RKO (cell line): ENCODE results near the gene SH3RF3.

ENCODE experiments used
- DNase-seq: peaks from one replicate; pipeline ENCODE4 v3.0.0-alpha.2; 2016; ENCODE audit warnings: low spot score

SH3RF3 gene

DNA sequence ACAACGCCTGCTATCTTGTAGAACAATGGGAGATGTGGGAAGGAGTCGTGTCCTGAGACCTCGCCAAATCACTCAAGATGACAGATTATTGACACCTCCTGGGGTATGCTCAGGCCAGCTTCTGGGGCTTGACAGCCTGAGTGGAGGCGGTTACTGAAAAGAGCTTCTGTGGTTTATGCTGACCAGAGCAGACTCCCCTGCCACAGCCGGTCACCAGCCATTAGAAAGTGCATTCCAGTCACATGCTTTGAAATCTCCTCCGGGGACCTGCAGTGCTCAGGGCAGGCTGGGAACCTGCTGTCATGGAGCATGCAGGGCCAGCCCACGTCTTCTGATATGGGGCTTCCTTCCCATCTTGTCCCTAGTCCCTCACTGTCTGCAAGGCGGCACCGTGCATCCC lies 268.9 kb downstream of the SH3RF3 start:
- no peak for DNase-seq

DNA sequence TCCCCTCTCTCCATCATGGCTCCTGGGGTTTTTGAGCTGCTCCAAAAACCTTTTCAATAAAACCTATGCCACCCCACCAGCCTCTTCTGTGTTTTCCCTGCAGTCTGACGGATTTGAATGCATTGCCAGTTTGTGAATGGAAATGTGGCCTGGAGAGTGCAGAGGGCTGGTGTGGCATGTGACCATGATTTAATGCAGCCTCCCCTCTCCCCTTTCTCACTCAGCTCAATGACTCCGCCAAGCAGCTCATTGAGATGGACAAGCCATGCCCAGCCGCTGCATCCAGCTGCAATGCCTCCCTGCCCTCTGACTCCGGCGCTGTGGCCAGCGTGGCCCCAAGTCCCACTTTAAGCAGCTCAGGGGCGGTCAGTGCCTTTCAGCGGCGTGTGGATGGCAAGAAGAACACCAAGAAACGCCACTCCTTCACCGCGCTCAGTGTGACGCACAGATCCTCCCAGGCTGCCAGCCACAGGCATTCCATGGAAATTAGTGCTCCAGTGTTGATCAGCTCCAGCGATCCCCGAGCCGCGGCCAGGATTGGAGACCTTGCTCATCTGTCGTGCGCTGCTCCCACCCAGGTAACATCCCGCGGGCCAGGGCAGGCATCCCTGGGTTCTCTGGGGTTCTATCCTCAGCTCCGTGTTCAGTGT lies 269.5 kb downstream of the SH3RF3 start:
- DNase-seq: no peak

DNA sequence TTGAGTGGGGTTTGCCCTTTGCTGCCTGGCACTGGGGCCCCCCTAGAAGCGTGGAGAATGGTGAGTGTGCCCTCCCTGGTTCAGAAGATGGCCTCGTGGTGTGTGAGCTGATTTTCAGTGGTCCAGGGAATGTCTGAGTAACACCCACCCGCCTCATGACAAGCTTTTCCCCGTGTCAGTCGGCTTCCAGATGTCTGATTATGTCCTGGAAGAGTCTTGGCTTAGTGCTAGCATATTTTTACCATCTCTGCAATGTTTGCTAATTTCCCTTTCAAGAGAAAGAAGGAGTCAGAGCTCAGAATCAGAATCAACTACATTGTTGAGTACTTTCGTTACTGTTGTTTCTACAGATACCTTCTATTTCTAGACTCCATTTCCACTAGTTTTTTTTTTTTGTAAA lies 270.1 kb downstream of the SH3RF3 start:
- DNase-seq: no peak

DNA sequence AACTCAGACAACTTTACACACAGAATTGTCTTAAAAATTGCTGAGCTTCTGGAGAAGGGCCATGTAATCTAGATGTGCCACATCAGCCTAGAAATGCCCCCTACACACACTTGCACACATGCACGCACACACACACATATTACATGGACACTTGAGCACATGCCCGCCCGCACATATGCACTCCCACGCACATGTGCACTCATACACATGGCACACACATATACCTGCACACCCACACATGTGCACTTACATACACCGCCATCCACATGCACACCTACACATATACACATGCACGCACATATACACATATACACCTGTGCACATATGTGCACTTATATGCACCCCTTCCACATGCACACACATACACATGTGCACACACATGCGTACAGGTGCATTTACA lies 271.1 kb downstream of the SH3RF3 start:
- no peak for DNase-seq

DNA sequence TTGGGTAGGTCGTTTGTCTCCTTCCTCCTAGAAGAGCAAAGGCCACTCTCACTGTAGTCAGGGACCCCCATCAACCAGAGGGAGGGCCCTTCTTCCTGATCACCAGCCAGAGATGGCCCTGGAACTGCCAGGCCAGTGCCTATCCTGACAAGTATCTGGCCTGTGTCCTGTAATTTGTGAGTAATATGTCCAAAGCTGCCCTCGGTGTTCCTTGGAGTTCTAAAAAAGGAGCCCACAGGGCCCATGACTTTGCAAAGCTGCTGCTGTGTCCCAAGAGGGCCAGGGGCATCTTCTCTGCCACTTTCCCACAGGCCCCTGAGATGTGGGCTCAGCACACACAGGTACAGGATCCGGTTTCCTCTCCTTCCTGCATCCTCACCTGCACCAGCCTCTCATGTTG lies 272.4 kb downstream of the SH3RF3 start:
- DNase-seq: no peak

DNA sequence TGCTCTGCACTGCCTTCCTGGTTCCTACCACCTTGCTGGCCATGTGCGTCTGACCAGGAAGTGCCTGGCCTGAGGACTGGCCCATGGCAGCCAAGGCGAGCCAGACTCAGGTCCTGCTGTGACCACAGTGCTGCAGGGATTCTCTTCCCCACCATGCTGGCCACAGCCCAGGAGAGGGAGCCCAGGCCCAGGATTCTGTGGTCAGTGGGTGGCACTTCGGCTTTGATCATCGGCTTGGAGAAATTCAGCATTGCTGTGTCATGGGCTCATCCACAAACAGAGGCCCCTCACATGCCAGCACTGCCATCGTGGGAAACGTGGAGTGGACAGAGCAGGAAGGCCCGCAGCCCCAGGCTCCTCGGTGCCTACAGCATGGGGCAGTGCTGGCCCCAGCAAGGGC lies 273.2 kb downstream of the SH3RF3 start:
- no peak for DNase-seq

DNA sequence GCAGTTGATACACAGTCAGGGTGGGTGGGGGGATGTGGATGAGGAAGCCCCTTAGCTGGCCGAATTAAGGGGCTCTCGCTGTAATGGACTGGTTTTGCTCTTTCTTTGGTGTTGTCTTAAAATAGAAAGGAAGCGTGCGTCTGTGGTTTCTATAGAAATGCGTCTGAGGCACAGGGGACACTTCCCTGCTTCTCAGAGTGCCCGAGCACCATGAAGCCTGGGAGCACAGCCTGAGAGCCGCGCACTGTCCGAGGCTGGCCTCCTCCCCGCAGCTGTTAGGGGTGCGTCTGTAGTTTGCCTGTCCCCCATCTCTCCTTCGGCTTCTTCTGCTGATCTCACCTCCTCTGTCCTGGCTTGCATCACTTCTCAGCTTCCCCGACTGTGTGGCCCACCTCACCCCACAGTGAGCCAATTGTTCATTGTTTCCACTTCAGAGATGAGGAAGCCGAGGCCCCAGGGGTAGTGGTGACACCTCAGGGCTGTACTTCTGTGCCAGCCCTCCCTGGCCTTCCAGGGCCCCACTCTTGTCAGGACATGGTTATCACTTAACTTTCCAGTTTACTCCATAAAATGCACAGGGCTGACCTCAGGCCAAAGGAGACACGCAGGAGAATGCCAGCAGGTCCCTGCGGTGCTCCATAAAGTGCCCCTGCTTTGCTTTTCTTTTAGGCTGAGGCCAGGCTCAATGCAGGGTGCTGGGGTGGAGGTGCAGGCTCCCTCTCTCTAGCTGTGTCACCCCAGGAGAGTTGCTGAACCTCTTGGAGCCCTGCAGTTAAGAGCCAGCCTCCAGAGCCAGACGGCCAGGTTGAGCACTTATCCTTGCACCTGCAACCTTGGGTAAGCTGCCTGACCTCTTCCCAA lies 274.2 kb downstream of the SH3RF3 start:
- no peak for DNase-seq

DNA sequence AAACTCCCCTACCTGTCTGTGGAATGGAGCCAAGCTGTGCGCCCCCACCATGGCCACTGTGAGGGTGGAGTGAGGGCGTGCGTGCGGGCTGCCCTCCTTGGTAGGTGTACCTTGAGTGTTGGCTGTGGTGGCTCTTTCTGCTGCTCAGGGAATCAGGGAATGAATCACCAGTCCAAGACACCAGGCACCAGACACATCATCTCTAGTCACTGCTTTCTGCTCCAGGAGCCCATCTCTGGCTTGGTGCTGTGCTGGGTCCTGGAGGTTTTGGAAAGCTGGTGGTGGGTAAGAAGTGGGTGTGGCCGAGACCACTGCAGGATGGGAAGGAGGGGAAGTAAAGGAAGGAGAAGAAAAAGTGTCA lies 274.8 kb downstream of the SH3RF3 start:
- DNase-seq: no peak

DNA sequence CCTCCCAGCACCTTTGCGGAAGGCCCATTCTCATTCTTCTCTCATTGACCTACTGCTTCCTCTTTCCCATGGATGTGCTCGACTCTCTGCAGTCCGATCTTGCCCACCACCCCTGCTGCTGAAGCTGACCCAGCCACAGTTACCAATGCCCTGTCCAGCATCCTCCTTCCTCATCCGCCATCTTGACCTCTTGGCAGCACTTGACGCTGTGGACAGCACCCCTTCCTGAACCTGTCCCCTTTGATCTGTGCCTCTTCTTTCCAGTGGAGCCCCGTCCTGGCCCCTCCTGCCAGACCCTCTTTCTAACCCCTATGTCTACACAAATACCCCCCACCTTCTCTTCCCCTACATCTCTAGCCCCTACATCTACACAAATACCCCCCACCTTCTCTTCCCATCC lies 275.7 kb downstream of the SH3RF3 start:
- DNase-seq: no peak

DNA sequence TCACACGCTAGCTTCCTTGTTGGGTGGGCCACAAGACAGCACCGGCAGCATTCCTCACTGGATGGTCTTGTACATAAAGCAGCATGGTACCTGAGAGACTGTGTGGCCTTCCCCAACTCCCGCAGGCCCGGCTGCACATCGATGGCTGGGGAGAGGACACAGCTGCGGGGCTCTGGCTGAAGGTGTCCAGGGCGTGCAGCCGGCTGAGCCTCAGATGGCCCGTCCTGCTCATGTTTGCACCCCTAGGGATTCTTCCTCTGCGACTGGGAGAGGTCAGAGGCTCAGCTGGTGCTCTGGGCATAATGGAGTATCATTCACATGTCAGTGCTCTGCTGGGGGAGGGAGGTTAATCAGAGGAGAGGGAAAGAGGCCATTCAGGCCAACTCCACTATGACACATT lies 276.9 kb downstream of the SH3RF3 start:
- DNase-seq: no peak

DNA sequence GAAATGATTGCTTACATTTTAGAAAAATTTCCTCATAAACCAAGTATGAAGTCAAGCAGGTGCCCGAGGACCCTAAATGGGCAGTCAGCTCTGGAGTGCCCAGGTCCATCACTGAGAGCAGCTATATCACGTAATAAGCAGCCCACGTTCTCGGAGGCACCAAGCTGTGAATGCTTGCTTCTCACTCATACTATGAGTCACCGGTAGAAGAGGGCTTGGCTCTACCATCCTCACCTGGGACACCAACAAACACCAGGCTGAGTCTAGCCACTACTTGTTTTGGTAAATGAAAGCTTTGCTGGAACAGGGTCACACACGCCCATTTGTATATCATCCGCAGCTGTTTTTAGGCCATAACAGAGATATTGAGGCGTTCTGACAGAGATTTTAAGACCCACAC lies 277.3 kb downstream of the SH3RF3 start:
- DNase-seq: no peak

DNA sequence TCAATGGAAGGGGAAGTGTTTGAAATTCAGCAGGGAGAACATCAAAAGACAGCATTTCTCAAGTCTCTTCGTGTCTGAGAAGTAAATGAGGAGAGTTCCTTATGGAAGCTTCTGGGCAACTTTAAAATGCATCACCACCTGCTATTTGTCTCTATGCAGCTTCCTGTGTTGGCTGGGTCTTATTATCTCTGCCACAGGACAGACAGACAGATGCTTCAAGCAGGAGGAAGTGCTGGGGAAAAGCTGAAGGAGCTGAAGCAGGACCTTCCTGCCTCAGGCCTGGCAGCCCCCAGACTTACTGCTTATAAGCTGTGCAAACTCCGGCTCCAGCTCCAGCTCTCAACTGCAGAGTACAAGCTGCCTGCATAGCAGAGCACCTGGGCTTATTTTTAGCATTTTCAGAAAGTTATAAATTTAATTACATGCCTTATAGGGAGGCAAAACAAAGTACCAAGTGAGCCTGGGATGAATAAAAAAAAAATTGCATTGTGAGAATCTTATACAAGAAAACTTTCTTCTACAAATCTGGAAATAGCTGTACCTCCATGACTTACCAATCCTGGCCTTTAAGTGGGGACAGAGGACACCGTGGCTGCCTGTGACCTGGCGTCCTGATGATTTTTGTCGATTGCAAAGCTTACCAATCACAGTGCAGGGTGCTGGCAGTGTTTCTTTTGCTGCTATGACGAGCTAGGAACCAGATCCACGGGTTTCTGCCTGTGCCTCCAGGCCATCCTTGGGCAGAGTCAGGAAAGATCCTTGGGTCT lies 278.5 kb downstream of the SH3RF3 start:
- no peak for DNase-seq

DNA sequence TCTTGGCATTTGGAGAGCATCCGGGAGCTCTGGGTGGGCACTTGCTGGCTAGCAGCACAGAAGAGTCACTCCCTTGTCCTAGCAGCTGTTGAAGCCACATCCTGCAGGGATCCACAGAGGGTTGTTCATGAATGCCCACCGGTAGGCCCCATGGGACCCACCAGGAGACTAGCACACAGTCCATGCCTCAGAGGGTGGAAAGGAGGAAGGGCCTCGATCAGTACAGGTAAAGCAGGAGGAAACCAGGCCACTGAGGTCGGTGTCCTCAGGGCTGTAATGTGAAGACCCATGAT lies 279.0 kb downstream of the SH3RF3 start:
- DNase-seq: no peak

DNA sequence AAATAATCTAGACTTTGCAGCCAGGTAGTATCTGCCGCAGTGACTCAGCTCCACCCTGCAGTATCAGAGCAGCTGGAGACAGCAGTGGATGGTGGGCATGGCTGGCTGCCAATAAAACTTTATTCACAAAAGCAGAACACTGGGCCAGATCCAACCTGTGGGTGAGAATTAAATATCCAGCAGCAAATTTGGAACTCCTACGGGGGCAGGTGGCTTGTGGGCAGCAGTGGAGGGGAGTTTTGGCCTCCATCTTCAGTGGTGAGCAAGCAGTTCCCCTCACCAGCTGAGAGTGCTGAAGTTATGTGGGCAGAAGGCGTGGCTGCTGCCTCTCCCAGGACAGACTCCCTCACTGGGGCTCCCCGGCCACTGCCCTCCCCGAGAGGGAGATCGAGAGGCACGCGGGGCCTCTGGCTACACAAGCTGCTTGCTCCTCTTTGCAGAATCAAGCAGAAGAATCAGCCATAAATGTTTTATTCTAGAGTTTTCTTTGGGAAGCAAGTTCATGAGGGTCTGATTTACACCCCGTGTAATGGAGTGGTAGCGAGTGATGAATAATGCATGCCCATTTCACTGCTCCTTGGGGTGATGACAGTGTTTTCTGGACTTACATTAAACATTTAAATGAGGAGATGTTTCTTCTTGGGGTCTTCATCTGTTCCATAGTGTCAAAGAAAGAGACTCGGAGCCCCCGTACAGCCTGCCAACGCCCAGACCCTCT lies 280.5 kb downstream of the SH3RF3 start:
- no peak for DNase-seq

DNA sequence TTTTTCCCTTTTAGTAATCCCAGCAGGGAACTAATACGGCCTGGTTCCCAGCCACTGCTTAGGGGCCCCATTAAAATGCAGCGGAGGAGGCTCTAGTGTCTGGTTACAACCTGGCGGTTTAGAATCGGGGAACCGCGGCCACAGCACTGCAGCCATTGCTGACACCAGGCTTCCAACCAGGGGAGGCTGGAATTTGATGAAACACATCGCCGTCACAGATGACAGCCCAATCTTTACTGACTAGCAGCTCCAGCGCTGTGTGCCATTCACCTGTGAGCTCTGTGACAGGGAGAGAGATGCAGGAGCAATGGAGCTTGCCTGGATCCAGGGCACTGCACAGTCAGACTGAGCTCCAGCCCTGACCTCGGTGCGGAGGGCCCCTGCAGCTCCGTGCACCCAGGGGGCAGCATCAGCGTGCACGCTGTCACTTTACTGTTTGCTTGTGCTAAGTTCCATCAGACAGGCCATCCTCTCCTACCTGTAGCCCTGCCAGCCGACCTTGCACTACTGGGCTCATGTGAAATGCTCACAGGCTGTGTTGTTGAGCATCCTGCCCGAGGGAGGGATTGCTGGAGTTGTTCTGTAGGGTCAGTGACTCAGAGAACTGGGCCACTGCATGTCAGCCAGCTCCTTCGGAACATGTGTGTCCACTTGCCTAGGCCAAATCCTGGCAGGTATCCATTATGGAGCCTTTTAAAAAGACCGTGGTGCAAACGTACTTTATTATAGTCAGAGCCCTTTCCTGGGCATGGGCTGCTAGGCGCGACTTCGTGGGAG lies 281.2 kb downstream of the SH3RF3 start:
- DNase-seq: no peak

DNA sequence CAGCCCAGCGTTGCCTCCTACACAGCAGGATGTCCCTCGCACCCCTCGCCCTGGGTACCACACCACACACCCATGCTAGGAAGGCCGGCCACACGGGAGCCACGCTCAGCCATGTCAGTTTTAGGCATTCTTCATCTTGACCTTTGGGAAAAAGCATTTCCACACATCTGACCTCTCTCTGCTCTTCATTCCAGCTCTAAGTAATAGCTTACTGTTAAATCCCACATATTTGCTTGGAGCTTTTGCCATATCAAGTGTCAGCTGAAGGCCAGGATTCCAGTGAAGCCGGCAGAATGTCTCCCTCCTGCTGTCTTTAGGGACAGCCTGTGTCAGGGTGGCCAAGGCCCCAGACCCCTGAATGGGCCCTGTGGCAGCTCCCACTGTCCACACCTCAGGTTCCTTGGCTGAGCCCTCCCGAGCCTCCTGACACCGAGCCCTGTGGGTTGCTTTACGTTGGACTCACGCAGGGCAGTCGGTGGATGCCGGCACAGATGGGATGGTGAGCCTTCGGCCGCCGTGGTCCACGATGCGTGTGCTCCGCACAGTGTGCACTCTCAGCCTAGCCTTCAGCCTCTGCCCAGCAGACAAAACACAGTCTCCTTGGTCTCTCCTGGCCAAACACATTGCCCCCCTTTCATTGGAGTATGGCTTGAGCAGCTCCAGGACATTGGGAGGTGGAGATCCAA lies 282.8 kb downstream of the SH3RF3 start:
- no peak for DNase-seq

DNA sequence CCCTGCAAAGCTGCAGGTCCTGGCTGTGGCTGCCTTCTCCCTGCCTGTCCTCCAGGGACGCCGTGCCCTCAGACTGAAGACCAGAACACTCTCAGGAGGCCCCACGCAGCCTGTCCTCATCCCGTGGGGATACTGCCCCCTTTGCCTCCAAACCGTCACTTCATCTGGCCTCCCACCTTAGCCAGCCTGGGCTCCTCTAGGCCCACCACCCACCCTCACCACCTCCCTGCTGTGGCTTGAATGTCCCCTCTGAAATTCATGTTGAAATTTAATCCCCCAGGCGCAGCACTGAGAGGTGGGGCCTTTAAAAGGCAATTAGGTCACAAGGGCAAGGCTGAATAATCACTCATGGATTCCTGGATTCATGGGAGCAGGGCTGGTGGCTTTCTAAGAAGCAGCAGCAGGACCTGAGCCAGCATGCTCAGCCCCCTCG lies 286.6 kb downstream of the SH3RF3 start:
- DNase-seq: no peak

DNA sequence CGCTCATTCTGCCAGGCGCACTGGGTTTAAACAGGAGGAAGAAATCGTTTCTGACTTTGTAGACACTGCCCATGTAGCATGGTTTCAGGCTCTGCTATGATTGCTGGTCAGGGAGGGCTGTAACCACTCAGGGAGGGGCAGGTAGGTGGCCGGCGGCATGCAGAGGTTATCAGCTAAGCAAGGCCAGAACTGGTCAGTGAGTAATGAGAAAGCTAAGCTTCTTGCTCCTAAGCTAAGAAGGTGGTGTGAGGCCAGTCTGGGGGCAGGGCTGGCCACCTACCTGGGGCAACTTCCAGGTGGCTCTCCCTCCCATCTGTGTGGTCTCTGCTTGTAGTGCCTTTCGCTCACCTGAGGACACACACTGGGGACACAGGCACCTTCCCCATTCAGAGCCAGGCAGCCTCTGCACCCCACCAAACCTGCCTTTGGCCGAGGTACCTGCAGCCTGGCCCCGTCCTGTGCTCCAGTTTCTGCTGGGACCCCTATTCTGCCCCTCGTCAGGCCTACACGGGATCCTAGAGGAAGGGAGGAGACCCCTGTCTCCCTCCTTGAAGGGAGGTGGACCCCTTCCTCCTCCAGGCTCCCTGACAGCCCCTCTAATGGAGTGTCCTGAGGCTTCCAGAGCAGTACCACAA lies 288.8 kb downstream of the SH3RF3 start:
- no peak for DNase-seq

DNA sequence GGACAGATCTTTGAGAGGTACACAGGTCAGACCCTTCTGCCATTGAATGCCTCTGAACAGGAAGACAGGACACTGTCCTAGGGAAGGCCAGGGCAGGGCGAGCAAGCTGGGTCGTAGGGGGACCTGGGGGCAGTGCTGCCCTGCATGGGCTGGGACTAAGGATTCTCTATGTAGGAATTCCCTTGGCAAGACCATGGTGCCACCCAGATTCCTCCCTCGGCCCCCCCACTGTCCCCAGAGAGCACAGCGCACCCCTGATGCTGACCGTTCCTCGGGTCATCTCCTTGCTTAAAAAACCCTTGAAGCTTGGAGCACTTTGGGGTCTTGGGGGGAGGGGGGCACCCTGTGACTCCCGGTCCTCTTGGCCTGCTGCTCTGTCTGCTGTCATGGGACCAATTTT lies 289.7 kb downstream of the SH3RF3 start:
- no peak for DNase-seq

DNA sequence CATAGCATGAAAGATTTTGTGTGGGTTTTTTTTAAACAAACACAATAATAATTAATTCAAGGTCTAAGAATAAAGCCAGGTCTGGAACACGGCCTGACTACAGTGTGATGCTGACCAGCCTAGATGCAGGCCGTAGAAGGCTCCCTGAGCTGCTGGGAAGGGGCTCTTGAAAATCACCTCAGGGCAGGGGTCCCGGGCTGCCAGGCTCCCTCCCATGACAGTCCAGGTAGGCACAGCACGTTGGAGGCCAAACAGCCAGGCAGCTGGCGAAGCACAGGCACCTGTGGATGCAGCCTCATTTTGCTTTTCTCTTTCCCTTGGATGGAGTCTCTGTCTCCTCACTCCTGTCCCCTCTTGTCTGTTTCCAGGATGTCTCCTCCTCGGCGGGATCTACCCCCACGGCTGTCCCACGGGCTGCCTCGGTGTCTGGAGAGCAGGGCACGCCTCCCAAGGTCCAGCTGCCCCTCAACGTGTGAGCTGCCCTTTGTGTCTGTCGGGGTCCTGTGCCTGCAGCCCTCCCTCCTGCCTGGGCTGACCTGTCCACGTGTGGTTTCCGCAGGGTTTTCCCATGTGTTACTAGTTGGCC lies 290.3 kb downstream of the SH3RF3 start:
- no peak for DNase-seq
